GM23338 (cell line): ENCODE results near the gene VCX2. TPM values are rescaled to one million over a fixed set of nuclear protein-coding genes. Genes with fewer than 3 reads are reported as not detected.

Experiments used
- ATAC-seq: fragments of 200-7000 bp; cut with Tn5 transposase; 3 replicates; pipeline ENCODE4 v1.9.1; 2020
- DNase-seq: peaks from one replicate; pipeline ENCODE4 v3.0.0-alpha.2; 2015; ENCODE audit warnings: low spot score
- H2AFZ ChIP-seq: fragments of 200-600 bp; sonication (generic); 2 replicates; pipeline ENCODE4 v1.8.0; 2016; ENCODE audit warnings: antibody characterized with exemption, mild to moderate bottlenecking, moderate library complexity
- H3F3A ChIP-seq: fragments of 200-600 bp; sonication (generic); replicated peaks from 2 replicates; pipeline ENCODE4 v1.8.0; 2017; ENCODE audit warnings: antibody characterized with exemption, mixed run types, low read depth
- H3K27ac ChIP-seq: fragments of 200-600 bp; sonication (generic); 2 replicates; pipeline ENCODE4 v1.6.1; 2016; ENCODE audit warnings: low read depth
- H3K27me3 ChIP-seq: fragments of 200-600 bp; sonication (generic); 2 replicates; pipeline ENCODE4 v1.8.0; 2016; ENCODE audit warnings: mild to moderate bottlenecking, mixed run types, moderate library complexity; ENCODE audit not compliant: insufficient read depth
- H3K36me3 ChIP-seq: fragments of 200-600 bp; sonication (generic); 2 replicates; pipeline ENCODE4 v1.8.0; 2016; ENCODE audit warnings: mild to moderate bottlenecking; ENCODE audit not compliant: insufficient read depth
- H3K4me1 ChIP-seq: fragments of 200-600 bp; sonication (generic); 2 replicates; pipeline ENCODE4 v1.8.0; 2016; ENCODE audit warnings: mild to moderate bottlenecking, moderate library complexity; ENCODE audit not compliant: insufficient read depth
- H3K4me2 ChIP-seq: fragments of 200-600 bp; sonication (generic); 2 replicates; pipeline ENCODE4 v1.7.1; 2017; ENCODE audit warnings: mixed run types
- H3K4me3 ChIP-seq: fragments of 200-600 bp; sonication (generic); 2 replicates; pipeline ENCODE4 v1.6.1; 2016; ENCODE audit warnings: mixed run types
- H3K79me2 ChIP-seq: fragments of 200-600 bp; sonication (generic); replicated peaks from 2 replicates; pipeline ENCODE4 v1.8.0; 2017; ENCODE audit warnings: mild to moderate bottlenecking; ENCODE audit not compliant: insufficient read depth
- H3K9me2 ChIP-seq: fragments of 200-600 bp; sonication (generic); 2 replicates; pipeline ENCODE4 v1.8.0; 2017; ENCODE audit not compliant: insufficient read depth
- H4K20me1 ChIP-seq: fragments of 200-600 bp; sonication (generic); replicated peaks from 2 replicates; pipeline ENCODE4 v1.8.0; 2017; ENCODE audit warnings: mild to moderate bottlenecking; ENCODE audit not compliant: insufficient read depth
- H3K27ac Mint-ChIP-seq: 2 replicates; pipeline ENCODE4 v1.8.0; 2020; ENCODE audit warnings: inconsistent platforms, mild to moderate bottlenecking, moderate library complexity, mixed read lengths
- H3K27me3 Mint-ChIP-seq: 3 replicates; pipeline ENCODE4 v1.8.0; 2022; ENCODE audit warnings: low read depth, mild to moderate bottlenecking, moderate library complexity, mixed read lengths, inconsistent platforms; ENCODE audit not compliant: insufficient read depth, poor library complexity
- H3K36me3 Mint-ChIP-seq: 3 replicates; pipeline ENCODE4 v1.8.0; 2021; ENCODE audit warnings: low read depth, mild to moderate bottlenecking, inconsistent platforms, moderate library complexity, mixed read lengths
- H3K4me1 Mint-ChIP-seq: 3 replicates; pipeline ENCODE4 v1.8.0; 2020; ENCODE audit warnings: mild to moderate bottlenecking, inconsistent platforms, mixed read lengths
- H3K4me3 Mint-ChIP-seq: 3 replicates; pipeline ENCODE4 v1.8.0; 2021; ENCODE audit warnings: moderate library complexity, mild to moderate bottlenecking, inconsistent platforms, mixed read lengths
- H3K9me3 Mint-ChIP-seq: 3 replicates; pipeline ENCODE4 v1.8.0; 2020; ENCODE audit warnings: moderate library complexity, mild to moderate bottlenecking, inconsistent platforms, mixed read lengths
- CREB1 ChIP-seq: fragments of 250-450 bp; sonication (Bioruptor Pico); IDR thresholded peaks from 2 replicates; pipeline ENCODE4 v1.5.0; 2020; ENCODE audit warnings: low read depth, mild to moderate bottlenecking, moderate library complexity
- EZH2phosphoT487 ChIP-seq: fragments of 200-600 bp; sonication (generic); IDR thresholded peaks from one replicate; pipeline ENCODE4 v1.8.1; 2018; ENCODE audit warnings: antibody characterized with exemption; ENCODE audit not compliant: unreplicated experiment
- NANOG ChIP-seq: IDR thresholded peaks from 2 replicates; pipeline ENCODE4 v1.6.1; 2016; ENCODE audit warnings: antibody characterized with exemption, borderline replicate concordance
- ZNF331 ChIP-seq: fragments of 250-450 bp; sonication (Bioruptor Pico); IDR thresholded peaks from 2 replicates; pipeline ENCODE4 v1.5.0; 2020; ENCODE audit warnings: low read depth, mild to moderate bottlenecking, moderate library complexity
- polyA plus RNA-seq: library from polyadenylated mRNA; unstranded; fragments of >200 nt; fragmentation: Nextera tagmentation; extraction: Ambion mirVana; gene quantifications from 2 replicates; pipeline ENCODE4 v1.2.1, GENCODE V29; 2016
- total RNA-seq: library from RNA; depleted of rRNA; stranded (reverse); fragments of >200 nt; shearing (Covaris generic); gene quantifications from 2 replicates; pipeline ENCODE4 v1.2.3, GENCODE V29; 2014
- TF ChIP-seq, protein P1 (sequence below): fragments of 250-450 bp; sonication (Bioruptor Pico); IDR thresholded peaks from 2 replicates; pipeline ENCODE4 v1.5.0; 2020; ENCODE audit warnings: mild to moderate bottlenecking, moderate library complexity

VCX2 gene
- total and polyA plus RNA-seq, 2 experiments from 2014 or later, result not detected

- TF ChIP-seq, protein P1, sequence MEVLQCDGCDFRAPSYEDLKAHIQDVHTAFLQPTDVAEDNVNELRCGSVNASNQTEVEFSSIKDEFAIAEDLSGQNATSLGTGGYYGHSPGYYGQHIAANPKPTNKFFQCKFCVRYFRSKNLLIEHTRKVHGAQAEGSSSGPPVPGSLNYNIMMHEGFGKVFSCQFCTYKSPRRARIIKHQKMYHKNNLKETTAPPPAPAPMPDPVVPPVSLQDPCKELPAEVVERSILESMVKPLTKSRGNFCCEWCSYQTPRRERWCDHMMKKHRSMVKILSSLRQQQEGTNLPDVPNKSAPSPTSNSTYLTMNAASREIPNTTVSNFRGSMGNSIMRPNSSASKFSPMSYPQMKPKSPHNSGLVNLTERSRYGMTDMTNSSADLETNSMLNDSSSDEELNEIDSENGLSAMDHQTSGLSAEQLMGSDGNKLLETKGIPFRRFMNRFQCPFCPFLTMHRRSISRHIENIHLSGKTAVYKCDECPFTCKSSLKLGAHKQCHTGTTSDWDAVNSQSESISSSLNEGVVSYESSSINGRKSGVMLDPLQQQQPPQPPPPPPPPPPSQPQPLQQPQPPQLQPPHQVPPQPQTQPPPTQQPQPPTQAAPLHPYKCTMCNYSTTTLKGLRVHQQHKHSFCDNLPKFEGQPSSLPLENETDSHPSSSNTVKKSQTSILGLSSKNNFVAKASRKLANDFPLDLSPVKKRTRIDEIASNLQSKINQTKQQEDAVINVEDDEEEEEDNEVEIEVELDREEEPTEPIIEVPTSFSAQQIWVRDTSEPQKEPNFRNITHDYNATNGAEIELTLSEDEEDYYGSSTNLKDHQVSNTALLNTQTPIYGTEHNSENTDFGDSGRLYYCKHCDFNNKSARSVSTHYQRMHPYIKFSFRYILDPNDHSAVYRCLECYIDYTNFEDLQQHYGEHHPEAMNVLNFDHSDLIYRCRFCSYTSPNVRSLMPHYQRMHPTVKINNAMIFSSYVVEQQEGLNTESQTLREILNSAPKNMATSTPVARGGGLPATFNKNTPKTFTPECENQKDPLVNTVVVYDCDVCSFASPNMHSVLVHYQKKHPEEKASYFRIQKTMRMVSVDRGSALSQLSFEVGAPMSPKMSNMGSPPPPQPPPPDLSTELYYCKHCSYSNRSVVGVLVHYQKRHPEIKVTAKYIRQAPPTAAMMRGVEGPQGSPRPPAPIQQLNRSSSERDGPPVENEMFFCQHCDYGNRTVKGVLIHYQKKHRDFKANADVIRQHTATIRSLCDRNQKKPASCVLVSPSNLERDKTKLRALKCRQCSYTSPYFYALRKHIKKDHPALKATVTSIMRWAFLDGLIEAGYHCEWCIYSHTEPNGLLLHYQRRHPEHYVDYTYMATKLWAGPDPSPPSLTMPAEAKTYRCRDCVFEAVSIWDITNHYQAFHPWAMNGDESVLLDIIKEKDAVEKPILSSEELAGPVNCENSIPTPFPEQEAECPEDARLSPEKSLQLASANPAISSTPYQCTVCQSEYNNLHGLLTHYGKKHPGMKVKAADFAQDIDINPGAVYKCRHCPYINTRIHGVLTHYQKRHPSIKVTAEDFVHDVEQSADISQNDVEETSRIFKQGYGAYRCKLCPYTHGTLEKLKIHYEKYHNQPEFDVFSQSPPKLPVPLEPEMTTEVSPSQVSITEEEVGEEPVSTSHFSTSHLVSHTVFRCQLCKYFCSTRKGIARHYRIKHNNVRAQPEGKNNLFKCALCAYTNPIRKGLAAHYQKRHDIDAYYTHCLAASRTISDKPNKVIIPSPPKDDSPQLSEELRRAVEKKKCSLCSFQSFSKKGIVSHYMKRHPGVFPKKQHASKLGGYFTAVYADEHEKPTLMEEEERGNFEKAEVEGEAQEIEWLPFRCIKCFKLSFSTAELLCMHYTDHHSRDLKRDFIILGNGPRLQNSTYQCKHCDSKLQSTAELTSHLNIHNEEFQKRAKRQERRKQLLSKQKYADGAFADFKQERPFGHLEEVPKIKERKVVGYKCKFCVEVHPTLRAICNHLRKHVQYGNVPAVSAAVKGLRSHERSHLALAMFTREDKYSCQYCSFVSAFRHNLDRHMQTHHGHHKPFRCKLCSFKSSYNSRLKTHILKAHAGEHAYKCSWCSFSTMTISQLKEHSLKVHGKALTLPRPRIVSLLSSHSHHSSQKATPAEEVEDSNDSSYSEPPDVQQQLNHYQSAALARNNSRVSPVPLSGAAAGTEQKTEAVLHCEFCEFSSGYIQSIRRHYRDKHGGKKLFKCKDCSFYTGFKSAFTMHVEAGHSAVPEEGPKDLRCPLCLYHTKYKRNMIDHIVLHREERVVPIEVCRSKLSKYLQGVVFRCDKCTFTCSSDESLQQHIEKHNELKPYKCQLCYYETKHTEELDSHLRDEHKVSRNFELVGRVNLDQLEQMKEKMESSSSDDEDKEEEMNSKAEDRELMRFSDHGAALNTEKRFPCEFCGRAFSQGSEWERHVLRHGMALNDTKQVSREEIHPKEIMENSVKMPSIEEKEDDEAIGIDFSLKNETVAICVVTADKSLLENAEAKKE (CRISPR knock-in tag), result no peak
These were observed 33.3 kb upstream of the VCX2 start (continued) for GRCh38 chrX:8204169-8204935.

GRCh38 chrX:8201896-8202331, 30.8 kb upstream of the VCX2 start:
- no peak overlapping the region for H3K27ac Mint-ChIP-seq
- Histone ChIP-seq H3K27me3 (no peaks in the 10 kb centered on the region), H3K79me2 (no peaks in the 10 kb centered on the region), H3F3A (no peaks in the 10 kb centered on the region), H3K4me3 (no peak overlapping the region), H3K4me1 (0 out of 2 replicates have a peak, but pooled peaks cover 3% of the 10 kb centered on the region), H3K36me3 (no peaks in the 10 kb centered on the region), H4K20me1 (no peaks in the 10 kb centered on the region), H3K4me2 (no peak overlapping the region), H2AFZ (no peak overlapping the region), H3K9me2 (no peaks in the 10 kb centered on the region), H3K27ac (no peak overlapping the region)
- H3K9me3 Mint-ChIP-seq, result no peaks in the 10 kb centered on the region
- DNase-seq (no peak), ATAC-seq (no peak)
- no peaks in the 10 kb centered on the region for H3K36me3 Mint-ChIP-seq
- H3K4me1 Mint-ChIP-seq, result peaks cover 9% of the 10 kb centered on the region
- H3K27me3 Mint-ChIP-seq, result no peaks in the 10 kb centered on the region
- H3K4me3 Mint-ChIP-seq, result no peak overlapping the region
- TF ChIP-seq CREB1 (CRISPR knock-in tag) (no peak), NANOG (no peak), ZNF331 (no peak), EZH2phosphoT487 (no peak)
- TF ChIP-seq, protein P1 (CRISPR knock-in tag), result no peak
